ENCODE results near the gene ERF. TPM values are rescaled to one million over a fixed set of nuclear protein-coding genes. Genes with fewer than 3 reads are reported as not detected.

ERF gene
- polyA plus RNA-seq, 1 of the 3 experiments (the other 2 are of a cell fraction): 89.6 TPM

- peaks cover 29% of the 10 kb centered on the region for H3F3A ChIP-seq (replicated peaks; ENCODE audit: insufficient read depth)
- no peaks in the 10 kb centered on the region for H3K9me3 ChIP-seq
- no peak overlapping the region for H2AFZ ChIP-seq (ENCODE audit: low read depth)
- ChIA-PET CTCF (interaction anchor here (0.7 to 14.8 kb wide), 6 partner anchors 8 to 133 kb away, joined by 3 to 205 read pairs (median 4); partner anchors contain the start of gene DEDD2), POLR2A (no interaction called here)
- H3K27me3 ChIP-seq (ENCODE audit: insufficient read depth): no peaks in the 10 kb centered on the region
- H3K9ac ChIP-seq: peak overlapping the region; percentile 86
- peak overlapping the region in 1 of 2 experiments; percentile 51; a peak in 1 of 4 replicates for H3K27ac ChIP-seq (ENCODE audit: low read depth in 2 of 2, low read length in 1 of 2)
- H3K4me2 ChIP-seq: peak overlapping the region; percentile 76
- DNase-seq: no peak
- peaks cover 12 to 25% of the 10 kb centered on the region in 2 experiments for H3K4me1 ChIP-seq (ENCODE audit: control insufficient read depth in 1 of 2, insufficient read depth in 2 of 2, low read depth in 1 of 2, low read length in 1 of 2)
- TF ChIP-seq SMC3 (IDR thresholded peaks at IDR 0.05; ENCODE audit: low read depth, low read length): no peak
- no peak for TF ChIP-seq EP300 (IDR thresholded peaks at IDR 0.05; ENCODE audit: borderline replicate concordance in 1 of 2, low read depth in 1 of 2, low read length in 1 of 2)
- no peak for TF ChIP-seq TEAD4 (IDR thresholded peaks at IDR 0.05; ENCODE audit: borderline replicate concordance, insufficient read depth)
- no peak for TF ChIP-seq CHD2 (IDR thresholded peaks at IDR 0.05; ENCODE audit: low read length, partially characterized antibody)
- TF ChIP-seq ZBTB33 (IDR thresholded peaks at IDR 0.05; ENCODE audit: borderline replicate concordance, low read depth): no peak
- no peak for TF ChIP-seq NFIC (IDR thresholded peaks at IDR 0.05; ENCODE audit: borderline replicate concordance)
- TF ChIP-seq FOXJ3 (CRISPR knock-in tag; IDR thresholded peaks at IDR 0.05): no peak
- TF ChIP-seq GABPA (IDR thresholded peaks at IDR 0.05; ENCODE audit: low read depth): no peak
- TF ChIP-seq RXRA (IDR thresholded peaks at IDR 0.05; ENCODE audit: borderline replicate concordance, low read depth): no peak
- TF ChIP-seq EZH2phosphoT487 (IDR thresholded peaks at IDR 0.05; ENCODE audit: borderline replicate concordance, low read depth): no peak
- TF ChIP-seq YY1 (IDR thresholded peaks at IDR 0.05; ENCODE audit: low read depth): no peak
- TF ChIP-seq PBX3 (IDR thresholded peaks at IDR 0.05): no peak
- TF ChIP-seq RFX5 (IDR thresholded peaks at IDR 0.05; ENCODE audit: low read length): no peak
- no peak for TF ChIP-seq RAD21 (IDR thresholded peaks at IDR 0.05; ENCODE audit: low read length)
- WGBS (ENCODE audit: low lambda C conversion rate): 98% methylated on average over 3 of the region's 3 CpGs
- H3K36me3 ChIP-seq (replicated peaks in 1 of 2; ENCODE audit: control insufficient read depth in 1 of 2, insufficient read depth in 2 of 2, low read length in 1 of 2): peaks cover 11 to 21% of the 10 kb centered on the region in 2 experiments
- H4K20me1 ChIP-seq (ENCODE audit: insufficient read depth): peaks cover 6% of the 10 kb centered on the region; the same call in 1 of the 2 replicates
- peak overlapping the region; percentile 62 to 84 for H3K4me3 ChIP-seq (ENCODE audit: low read depth in 2 of 2, low read length in 1 of 2)
- H3K79me2 ChIP-seq (ENCODE audit: insufficient read depth): peaks cover 60% of the 10 kb centered on the region
- H3K9me2 ChIP-seq: no peaks in the 10 kb centered on the region
Observed at GRCh38 chr19:42241279-42241678, 13.6 kb downstream of the ERF start.

Measured in SK-N-SH (cell line).